T-helper 2 cell treated with Interferon-gamma antibody and Interleukin-4, amounts not matched to agents 5 μg/mL and 100 μg/mL, for 36 hours (primary cell): ENCODE measurements around the gene LYRM7.
A peak's percentile ranks its signal among the peaks of the same experiment; 100 is the strongest.

Experiments
- DNase-seq: peaks from one replicate; pipeline ENCODE4 v3.0.0; 2021; ENCODE audit warnings: low spot score
- H3K27ac Mint-ChIP-seq: one replicate; pipeline ENCODE4 v1.8.0; 2021; ENCODE audit warnings: mild to moderate bottlenecking, mixed read lengths
- H3K27me3 Mint-ChIP-seq: one replicate; pipeline ENCODE4 v1.8.0; 2021; ENCODE audit warnings: low read depth, mixed read lengths
- H3K36me3 Mint-ChIP-seq: one replicate; pipeline ENCODE4 v1.8.0; 2021; ENCODE audit warnings: low read depth, mixed read lengths
- H3K4me1 Mint-ChIP-seq: one replicate; pipeline ENCODE4 v1.8.0; 2021; ENCODE audit warnings: low read depth, mixed read lengths
- H3K4me3 Mint-ChIP-seq: one replicate; pipeline ENCODE4 v1.8.0; 2022; ENCODE audit warnings: mild to moderate bottlenecking, moderate library complexity, mixed read lengths
- H3K9me3 Mint-ChIP-seq: one replicate; pipeline ENCODE4 v1.8.0; 2021; ENCODE audit warnings: mixed read lengths

The LYRM7 gene

DNA sequence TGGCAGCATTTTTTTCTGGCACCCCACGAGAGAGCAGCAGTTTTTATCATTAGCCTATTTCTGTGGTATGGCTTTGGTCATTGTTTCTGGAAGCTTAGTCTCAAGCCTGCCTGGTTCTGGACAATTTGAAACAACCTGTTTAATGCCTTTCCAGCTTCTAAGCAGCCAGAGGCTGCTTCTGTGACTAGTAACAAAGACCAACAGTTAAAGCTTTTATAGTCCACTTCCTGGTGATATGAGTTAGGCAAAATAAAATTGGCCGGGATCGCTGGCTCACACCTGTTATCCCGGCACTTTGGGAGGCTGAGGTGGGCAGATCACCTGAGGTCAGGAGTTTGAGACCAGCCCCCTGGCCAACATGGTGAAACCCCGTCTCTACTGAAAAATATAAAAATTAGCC lies 24.0 kb downstream of the LYRM7 start:
- no peaks in the 10 kb centered on the region for H3K9me3 Mint-ChIP-seq
- no peak for DNase-seq
- peaks cover 6% of the 10 kb centered on the region for H3K36me3 Mint-ChIP-seq
- H3K4me3 Mint-ChIP-seq, result no peak overlapping the region
- peaks cover 6% of the 10 kb centered on the region for H3K4me1 Mint-ChIP-seq
- H3K27ac Mint-ChIP-seq, result no peak overlapping the region
- no peaks in the 10 kb centered on the region for H3K27me3 Mint-ChIP-seq

DNA sequence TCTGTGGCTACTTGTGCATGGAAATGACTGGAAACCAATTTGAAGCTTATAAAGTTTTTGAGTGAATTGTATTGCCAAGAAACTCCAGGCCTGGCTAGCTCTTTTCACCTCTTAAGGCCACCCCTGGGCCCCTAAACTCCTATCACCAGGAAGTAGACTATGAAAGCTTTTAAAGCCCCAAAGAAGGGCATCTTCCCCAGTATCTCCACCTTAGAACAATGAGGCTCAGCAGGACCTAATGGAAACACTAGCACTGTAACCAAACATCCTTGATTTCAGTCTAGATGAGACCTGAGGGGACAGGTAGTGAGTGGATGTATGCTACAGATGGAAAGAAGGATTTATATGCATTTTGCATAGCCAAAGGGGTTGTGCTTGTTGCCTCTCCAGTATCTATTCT lies 25.0 kb downstream of the LYRM7 start:
- Mint-ChIP-seq H3K4me3 (no peak overlapping the region), H3K4me1 (peaks cover 5% of the 10 kb centered on the region), H3K9me3 (no peaks in the 10 kb centered on the region), H3K27ac (no peak overlapping the region), H3K27me3 (no peaks in the 10 kb centered on the region), H3K36me3 (peaks cover 10% of the 10 kb centered on the region)
- DNase-seq, result no peak

- H3K4me1 Mint-ChIP-seq, result peaks cover 5% of the 10 kb centered on the region
- H3K9me3 Mint-ChIP-seq, result no peaks in the 10 kb centered on the region
- DNase-seq, result no peak
- H3K27ac Mint-ChIP-seq, result no peak overlapping the region
- no peaks in the 10 kb centered on the region for H3K27me3 Mint-ChIP-seq
- H3K36me3 Mint-ChIP-seq, result peaks cover 10% of the 10 kb centered on the region
- H3K4me3 Mint-ChIP-seq, result no peak overlapping the region
Observed at GRCh38 chr5:131196331-131196730, 25.6 kb downstream of the LYRM7 start.

DNA sequence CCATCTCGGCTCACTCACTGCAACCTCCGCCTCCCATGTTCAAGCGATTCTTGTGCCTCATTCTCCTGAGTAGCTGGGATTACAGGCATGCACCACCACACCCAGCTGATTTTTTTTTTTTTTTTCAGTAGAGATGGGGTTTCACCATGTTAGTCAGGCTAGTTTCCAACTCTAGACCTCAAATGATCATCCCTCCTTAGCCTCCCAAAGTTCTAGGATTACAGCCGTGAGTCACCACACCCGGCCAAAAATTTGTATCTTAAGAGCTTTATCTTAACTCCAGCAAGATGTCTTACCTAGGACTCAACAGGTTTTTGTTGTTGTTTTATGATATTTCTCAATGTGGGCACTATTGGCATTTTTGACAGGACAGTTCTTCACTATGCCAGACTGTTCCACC lies 27.9 kb downstream of the LYRM7 start:
- Mint-ChIP-seq H3K4me1 (peaks cover 5% of the 10 kb centered on the region), H3K27me3 (no peaks in the 10 kb centered on the region), H3K9me3 (no peaks in the 10 kb centered on the region), H3K4me3 (no peak overlapping the region), H3K36me3 (peaks cover 9% of the 10 kb centered on the region), H3K27ac (no peak overlapping the region)
- DNase-seq, result no peak

DNA sequence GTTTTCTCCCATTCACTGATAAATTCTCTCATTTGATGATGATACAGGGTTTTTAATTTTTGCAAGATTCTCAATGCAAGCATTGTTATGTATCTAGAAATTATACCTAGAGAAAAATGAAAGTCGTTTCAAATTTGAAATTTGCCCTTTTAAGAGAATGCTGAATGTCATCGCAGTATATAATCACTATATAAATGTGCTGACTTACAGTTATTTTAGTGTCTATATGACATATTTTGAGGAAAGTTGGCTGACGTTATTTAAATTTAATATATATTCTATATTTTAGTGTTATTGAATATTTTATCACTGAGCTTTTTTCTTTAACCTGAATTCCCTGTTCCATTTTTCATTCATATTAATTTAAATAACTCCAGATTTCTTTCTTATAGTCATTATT lies 29.8 kb downstream of the LYRM7 start:
- H3K27me3 Mint-ChIP-seq, result no peaks in the 10 kb centered on the region
- H3K36me3 Mint-ChIP-seq, result peaks cover 9% of the 10 kb centered on the region
- H3K4me3 Mint-ChIP-seq, result no peak overlapping the region
- peaks cover 3% of the 10 kb centered on the region for H3K4me1 Mint-ChIP-seq
- no peaks in the 10 kb centered on the region for H3K9me3 Mint-ChIP-seq
- DNase-seq, result no peak
- no peak overlapping the region for H3K27ac Mint-ChIP-seq

DNA sequence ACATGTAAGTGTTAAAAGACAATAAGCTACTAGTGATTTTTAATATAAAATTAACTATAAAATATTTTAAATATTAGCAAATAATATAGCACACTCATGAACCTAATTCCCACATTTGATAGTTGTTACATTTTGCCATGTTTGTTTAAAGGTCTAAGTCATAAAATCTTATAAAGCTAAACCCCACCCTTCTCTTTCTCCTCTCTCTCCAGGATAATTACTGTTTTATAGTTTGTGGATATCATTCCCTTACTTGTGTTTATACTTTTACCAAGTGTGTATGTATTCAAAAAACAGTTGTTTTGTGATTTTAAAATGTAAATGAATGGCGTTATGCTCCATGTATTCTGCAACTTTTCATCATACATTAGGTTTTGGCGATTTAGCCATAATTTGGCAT lies 34.2 kb downstream of the LYRM7 start:
- H3K4me3 Mint-ChIP-seq, result no peak overlapping the region
- no peaks in the 10 kb centered on the region for H3K9me3 Mint-ChIP-seq
- H3K27me3 Mint-ChIP-seq, result no peaks in the 10 kb centered on the region
- H3K36me3 Mint-ChIP-seq, result peaks cover 7% of the 10 kb centered on the region
- no peak overlapping the region for H3K27ac Mint-ChIP-seq
- DNase-seq, result no peak
- peaks cover 21% of the 10 kb centered on the region for H3K4me1 Mint-ChIP-seq

GRCh38 chr5:131206061-131206460 lies 35.3 kb downstream of the LYRM7 start:
- Mint-ChIP-seq H3K9me3 (no peaks in the 10 kb centered on the region), H3K4me3 (no peak overlapping the region), H3K4me1 (peaks cover 32% of the 10 kb centered on the region), H3K27ac (no peak overlapping the region), H3K36me3 (peaks cover 3% of the 10 kb centered on the region), H3K27me3 (no peaks in the 10 kb centered on the region)
- DNase-seq, result no peak

DNA sequence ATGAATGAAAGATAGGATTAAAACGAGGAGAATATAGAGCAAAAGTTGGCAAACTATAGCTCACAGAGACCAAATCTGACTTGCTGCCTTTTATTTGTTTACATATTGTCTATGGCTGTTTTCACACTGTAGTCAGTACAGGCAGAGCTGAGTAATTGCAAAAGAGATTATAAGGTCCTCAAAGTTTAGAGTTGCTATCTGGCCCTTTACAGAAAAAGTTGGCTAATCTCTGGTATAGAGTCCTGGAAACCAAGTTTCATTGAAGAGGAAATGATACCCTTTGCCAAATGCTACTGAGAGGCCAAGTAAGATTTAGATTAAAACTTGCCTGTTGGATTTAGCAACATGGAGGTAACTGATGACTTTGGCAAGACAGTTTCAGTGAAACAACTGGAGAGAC lies 36.0 kb downstream of the LYRM7 start:
- peaks cover 3% of the 10 kb centered on the region for H3K36me3 Mint-ChIP-seq
- no peak overlapping the region for H3K27ac Mint-ChIP-seq
- no peaks in the 10 kb centered on the region for H3K27me3 Mint-ChIP-seq
- H3K4me1 Mint-ChIP-seq, result peaks cover 35% of the 10 kb centered on the region
- no peak overlapping the region for H3K4me3 Mint-ChIP-seq
- DNase-seq, result no peak
- no peaks in the 10 kb centered on the region for H3K9me3 Mint-ChIP-seq

GRCh38 chr5:131209175-131209505 lies 38.4 kb downstream of the LYRM7 start:
- H3K27me3 Mint-ChIP-seq, result no peaks in the 10 kb centered on the region
- peaks cover 44% of the 10 kb centered on the region for H3K4me1 Mint-ChIP-seq
- peak overlapping the region; percentile 84 for H3K4me3 Mint-ChIP-seq
- peaks cover 7% of the 10 kb centered on the region for H3K36me3 Mint-ChIP-seq
- H3K9me3 Mint-ChIP-seq, result no peaks in the 10 kb centered on the region
- peak overlapping the region; percentile 93 for H3K27ac Mint-ChIP-seq
- no peak for DNase-seq

DNA sequence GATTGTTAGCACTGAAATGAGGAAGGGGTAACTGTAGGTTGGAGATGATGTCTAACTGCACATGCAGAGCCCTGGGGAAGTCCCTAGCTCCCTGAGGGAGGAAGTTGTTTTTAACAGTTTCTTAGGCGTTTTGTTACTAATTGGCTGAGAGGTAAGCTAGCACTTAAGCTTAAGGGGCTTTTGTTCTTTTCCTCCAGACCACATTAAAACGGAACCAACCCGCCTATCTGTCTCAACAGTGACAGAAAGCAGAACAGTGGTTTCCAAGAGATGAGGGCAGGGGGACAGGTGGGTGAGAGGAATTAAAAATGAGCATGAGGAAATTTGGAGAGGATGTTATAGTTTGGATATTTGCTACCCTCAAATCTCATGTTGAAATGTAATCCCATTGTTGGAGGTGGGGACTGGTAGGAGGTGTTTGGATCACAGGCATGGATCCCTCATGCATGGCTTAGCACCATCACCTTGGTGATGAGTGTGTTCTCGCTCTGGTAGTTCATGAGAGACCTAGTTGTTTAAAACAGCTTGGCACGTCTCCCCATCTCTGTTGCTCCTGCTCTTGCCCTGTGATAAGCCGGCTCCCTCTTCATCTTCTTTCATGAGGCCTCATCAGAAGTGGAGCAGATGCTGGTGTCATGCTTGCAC lies 38.9 kb downstream of the LYRM7 start:
- peak; percentile 48 for DNase-seq

DNA sequence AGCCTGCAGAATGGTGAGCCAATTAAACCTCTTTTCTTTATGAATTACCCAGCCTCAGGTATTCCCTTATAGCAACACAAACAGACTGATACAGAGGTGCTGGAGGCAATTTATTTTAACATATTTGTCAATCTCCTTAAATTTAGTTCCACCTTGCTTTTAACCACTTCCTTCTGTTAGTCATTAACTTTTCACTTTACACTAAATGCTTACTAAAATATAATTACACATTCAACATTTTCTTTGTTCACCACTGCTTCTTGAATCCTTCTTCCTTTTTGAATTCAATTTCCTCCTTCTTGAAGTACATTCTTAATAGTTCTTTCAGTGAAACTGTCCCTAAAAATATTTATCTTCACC lies 39.4 kb downstream of the LYRM7 start:
- no peak for DNase-seq
- no peaks in the 10 kb centered on the region for H3K27me3 Mint-ChIP-seq
- peaks cover 52% of the 10 kb centered on the region for H3K4me1 Mint-ChIP-seq
- peaks cover 10% of the 10 kb centered on the region for H3K36me3 Mint-ChIP-seq
- H3K4me3 Mint-ChIP-seq, result peak overlapping the region; percentile 84
- H3K9me3 Mint-ChIP-seq, result no peaks in the 10 kb centered on the region
- H3K27ac Mint-ChIP-seq, result peak overlapping the region; percentile 93

More for the DNA sequence above, 38.9 kb downstream of the LYRM7 start:
- H3K4me1 Mint-ChIP-seq, result peaks cover 48% of the 10 kb centered on the region
- H3K9me3 Mint-ChIP-seq, result no peaks in the 10 kb centered on the region
- H3K27me3 Mint-ChIP-seq, result no peaks in the 10 kb centered on the region
- H3K27ac Mint-ChIP-seq, result peak overlapping the region; percentile 93
- H3K4me3 Mint-ChIP-seq, result peak overlapping the region; percentile 84
- H3K36me3 Mint-ChIP-seq, result peaks cover 10% of the 10 kb centered on the region

DNA sequence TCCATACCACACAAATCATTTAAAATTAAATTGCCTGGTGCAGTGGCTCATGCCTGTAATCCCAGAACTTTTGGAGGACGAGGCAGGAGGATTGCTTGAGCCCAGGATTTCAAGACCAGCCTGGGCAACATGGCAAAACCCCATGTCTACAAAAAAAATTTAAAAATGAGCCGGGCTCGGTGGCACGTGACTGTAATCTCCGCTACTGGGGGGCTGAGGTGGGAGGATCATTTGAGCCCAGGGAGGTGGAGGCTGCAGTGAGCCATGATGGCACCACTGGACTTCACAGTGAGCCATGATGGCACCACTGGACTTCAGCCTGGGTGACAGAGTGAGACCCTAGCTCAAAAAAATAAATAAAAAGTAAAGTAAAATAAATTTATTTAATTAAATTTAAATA lies 40.9 kb downstream of the LYRM7 start:
- Mint-ChIP-seq H3K4me3 (no peak overlapping the region), H3K27ac (peak overlapping the region; percentile 22), H3K9me3 (no peaks in the 10 kb centered on the region), H3K36me3 (peaks cover 7% of the 10 kb centered on the region), H3K4me1 (peaks cover 55% of the 10 kb centered on the region), H3K27me3 (no peaks in the 10 kb centered on the region)
- no peak for DNase-seq

DNA sequence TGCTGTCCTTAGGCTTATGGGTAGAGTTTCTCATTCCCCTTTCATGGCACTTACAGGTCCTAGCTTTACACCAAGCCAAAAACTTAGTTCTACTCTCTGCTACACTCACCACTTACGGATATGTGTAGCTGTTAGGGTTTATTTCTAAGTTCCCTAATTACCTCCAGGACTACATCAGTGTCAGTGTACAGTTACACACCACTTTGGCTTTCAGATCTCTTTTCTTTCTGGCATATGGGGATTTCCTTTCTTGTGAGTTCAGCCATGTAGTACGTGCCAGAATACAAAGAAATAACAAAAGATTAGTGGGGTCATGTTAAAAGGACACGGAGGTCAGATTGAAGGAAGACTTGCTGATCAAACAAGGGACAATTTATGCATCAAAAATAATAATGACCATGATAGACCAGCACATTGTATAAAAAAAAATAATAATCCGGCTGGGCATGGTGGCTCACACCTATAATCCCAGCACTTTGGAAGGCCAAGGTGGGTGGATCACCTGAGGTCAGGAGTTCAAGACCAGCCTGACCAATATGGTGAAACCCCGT lies 41.8 kb downstream of the LYRM7 start:
- no peak for DNase-seq
- Mint-ChIP-seq H3K9me3 (no peaks in the 10 kb centered on the region), H3K4me1 (peaks cover 48% of the 10 kb centered on the region), H3K27me3 (no peaks in the 10 kb centered on the region), H3K36me3 (peaks cover 8% of the 10 kb centered on the region), H3K27ac (peak overlapping the region; percentile 65), H3K4me3 (peak overlapping the region; percentile 10)

DNA sequence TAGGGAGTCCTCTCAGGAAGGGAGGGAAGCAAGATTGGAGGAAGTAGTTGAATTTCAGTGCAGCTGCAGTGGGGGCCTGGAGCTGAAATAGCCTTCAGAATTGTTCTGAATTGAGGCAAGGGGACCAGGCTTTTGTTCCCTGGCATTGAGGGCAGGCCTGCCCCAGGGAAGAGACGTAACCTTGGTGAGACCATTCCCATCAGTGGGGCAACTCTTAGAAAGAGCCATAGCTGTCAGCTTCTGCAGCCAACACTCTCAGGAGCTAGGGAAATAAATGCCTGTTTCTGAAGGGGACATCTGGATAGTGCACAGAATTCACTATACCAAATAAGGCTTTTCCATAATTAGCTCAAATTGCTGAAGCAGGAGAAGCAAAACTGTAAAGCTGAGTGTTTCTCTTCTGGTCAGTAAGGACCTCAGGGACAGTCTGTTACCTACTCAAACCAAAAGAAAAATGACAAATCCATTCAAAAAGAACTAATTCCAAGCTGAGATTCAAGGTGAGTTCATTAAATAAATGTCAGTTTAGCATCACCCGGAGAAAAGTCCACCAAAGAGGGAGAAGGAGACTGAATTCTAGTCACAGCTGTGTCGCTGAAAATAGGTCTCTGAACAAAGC lies 44.0 kb downstream of the LYRM7 start:
- Mint-ChIP-seq H3K4me3 (peak overlapping the region; percentile 9), H3K4me1 (peaks cover 48% of the 10 kb centered on the region), H3K36me3 (peaks cover 13% of the 10 kb centered on the region), H3K27ac (peak overlapping the region; percentile 9), H3K27me3 (no peaks in the 10 kb centered on the region), H3K9me3 (no peaks in the 10 kb centered on the region)
- DNase-seq, result no peak

- DNase-seq, result no peak
- Mint-ChIP-seq H3K27ac (no peak overlapping the region), H3K27me3 (no peaks in the 10 kb centered on the region), H3K4me1 (peaks cover 28% of the 10 kb centered on the region), H3K9me3 (no peaks in the 10 kb centered on the region), H3K4me3 (no peak overlapping the region), H3K36me3 (peaks cover 14% of the 10 kb centered on the region)
Observed at GRCh38 chr5:131217791-131218190, 47.0 kb downstream of the LYRM7 start.
